ENCODE data around the gene RPN2.

The RPN2 gene

GRCh38 chr20:37266940-37267666, 88.0 kb downstream of the RPN2 start:
- DNase-seq (ENCODE audit: low spot score): no peak

GRCh38 chr20:37267667-37268313, 88.7 kb downstream of the RPN2 start:
- no peak for DNase-seq (ENCODE audit: low spot score)

- no peak for DNase-seq (ENCODE audit: low spot score)
These were observed 91.7 kb downstream of the RPN2 start for GRCh38 chr20:37270576-37271420.

- DNase-seq (ENCODE audit: low spot score): no peak
These were observed 92.3 kb downstream of the RPN2 start for GRCh38 chr20:37271421-37271768.

GRCh38 chr20:37273988-37274387, 94.9 kb downstream of the RPN2 start:
- DNase-seq (ENCODE audit: low spot score): no peak

- no peak for DNase-seq (ENCODE audit: low spot score)
These were observed 95.9 kb downstream of the RPN2 start for GRCh38 chr20:37274851-37275524.

- no peak for DNase-seq (ENCODE audit: low spot score)
These were observed 97.5 kb downstream of the RPN2 start for GRCh38 chr20:37276494-37277252.

GRCh38 chr20:37277253-37277593, 98.1 kb downstream of the RPN2 start:
- DNase-seq (ENCODE audit: low spot score): no peak

- no peak for DNase-seq (ENCODE audit: low spot score)
These were observed 99.9 kb downstream of the RPN2 start for GRCh38 chr20:37278966-37279590.

- DNase-seq (ENCODE audit: low spot score): no peak
These were observed 100.7 kb downstream of the RPN2 start for GRCh38 chr20:37279820-37280219.

- DNase-seq (ENCODE audit: low spot score): no peak
These were observed 101.3 kb downstream of the RPN2 start for GRCh38 chr20:37280403-37280802.

- no peak for DNase-seq (ENCODE audit: low spot score)
These were observed 103.4 kb downstream of the RPN2 start for GRCh38 chr20:37282556-37282955.

- DNase-seq (ENCODE audit: low spot score): no peak
These were observed 104.5 kb downstream of the RPN2 start for GRCh38 chr20:37283530-37284195.

- no peak for DNase-seq (ENCODE audit: low spot score)
These were observed 105.6 kb downstream of the RPN2 start for GRCh38 chr20:37284691-37285161.

GRCh38 chr20:37285664-37286374, 106.7 kb downstream of the RPN2 start:
- no peak for DNase-seq (ENCODE audit: low spot score)

GRCh38 chr20:37288091-37288490, 109.0 kb downstream of the RPN2 start:
- DNase-seq (ENCODE audit: low spot score): no peak

- no peak for DNase-seq (ENCODE audit: low spot score)
These were observed 111.2 kb downstream of the RPN2 start for GRCh38 chr20:37290158-37290810.

All from left forelimb (tissue), 1 donor.